ENCODE results near the gene CUBN.

The CUBN gene

GRCh38 chr10:16812676-16813075 is 316.9 kb downstream of the CUBN start:
- Histone ChIP-seq H3K27me3 (no peaks in the 10 kb centered on the region), H3K4me3 (no peak overlapping the region), H3K36me3 (no peaks in the 10 kb centered on the region), H3K4me1 (peaks cover 4 to 52% (median 23%) of the 10 kb centered on the region in 4 donors), H3K27ac (no peak overlapping the region), H3K9me3 (no peaks in the 10 kb centered on the region)
- TF ChIP-seq, protein P1, sequence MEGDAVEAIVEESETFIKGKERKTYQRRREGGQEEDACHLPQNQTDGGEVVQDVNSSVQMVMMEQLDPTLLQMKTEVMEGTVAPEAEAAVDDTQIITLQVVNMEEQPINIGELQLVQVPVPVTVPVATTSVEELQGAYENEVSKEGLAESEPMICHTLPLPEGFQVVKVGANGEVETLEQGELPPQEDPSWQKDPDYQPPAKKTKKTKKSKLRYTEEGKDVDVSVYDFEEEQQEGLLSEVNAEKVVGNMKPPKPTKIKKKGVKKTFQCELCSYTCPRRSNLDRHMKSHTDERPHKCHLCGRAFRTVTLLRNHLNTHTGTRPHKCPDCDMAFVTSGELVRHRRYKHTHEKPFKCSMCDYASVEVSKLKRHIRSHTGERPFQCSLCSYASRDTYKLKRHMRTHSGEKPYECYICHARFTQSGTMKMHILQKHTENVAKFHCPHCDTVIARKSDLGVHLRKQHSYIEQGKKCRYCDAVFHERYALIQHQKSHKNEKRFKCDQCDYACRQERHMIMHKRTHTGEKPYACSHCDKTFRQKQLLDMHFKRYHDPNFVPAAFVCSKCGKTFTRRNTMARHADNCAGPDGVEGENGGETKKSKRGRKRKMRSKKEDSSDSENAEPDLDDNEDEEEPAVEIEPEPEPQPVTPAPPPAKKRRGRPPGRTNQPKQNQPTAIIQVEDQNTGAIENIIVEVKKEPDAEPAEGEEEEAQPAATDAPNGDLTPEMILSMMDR (IDR thresholded peaks at IDR 0.05), result no peak
- no peak for DNase-seq
- intact Hi-C loops (cut with DNase I; ENCODE audit: low total_unique reads), result no loop called here

GRCh38 chr10:16811765-16812164 is 317.8 kb downstream of the CUBN start:
- Histone ChIP-seq H3K27me3 (no peaks in the 10 kb centered on the region), H3K4me3 (no peak overlapping the region), H3K27ac (no peak overlapping the region), H3K4me1 (peaks cover 0 to 52% (median 23%) of the 10 kb centered on the region in 4 donors), H3K9me3 (no peaks in the 10 kb centered on the region), H3K36me3 (peaks cover 0 to 4% (median 0%) of the 10 kb centered on the region in 3 donors)
- DNase-seq, result no peak
- intact Hi-C loops (cut with DNase I; ENCODE audit: low total_unique reads), result no loop called here
- TF ChIP-seq, protein P1 (IDR thresholded peaks at IDR 0.05), result no peak

DNA sequence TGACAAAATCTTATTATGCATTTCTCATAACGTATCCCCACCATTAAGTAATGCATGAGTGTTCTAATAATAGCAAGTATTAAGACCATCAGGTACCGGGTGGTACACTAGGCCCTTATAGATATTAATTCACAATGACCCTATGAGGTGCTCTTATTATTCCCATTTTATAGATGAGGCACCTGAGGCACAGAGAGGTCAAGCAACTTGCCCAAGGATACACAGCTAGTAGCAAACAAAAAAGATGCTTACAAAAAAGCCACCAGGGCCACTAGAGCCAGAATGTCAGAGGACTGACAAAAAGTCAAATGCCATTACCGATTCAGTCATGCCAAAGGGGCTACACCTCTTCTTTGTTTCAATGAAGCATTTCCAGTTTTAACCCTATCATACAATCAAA is 318.3 kb downstream of the CUBN start:
- intact Hi-C loops (cut with DNase I; ENCODE audit: low total_unique reads), result no loop called here
- Histone ChIP-seq H3K36me3 (peaks cover 0 to 6% (median 0%) of the 10 kb centered on the region in 3 donors), H3K27ac (no peak overlapping the region), H3K4me3 (no peak overlapping the region), H3K4me1 (peaks cover 0 to 48% (median 20%) of the 10 kb centered on the region in 4 donors), H3K9me3 (no peaks in the 10 kb centered on the region), H3K27me3 (no peaks in the 10 kb centered on the region)
- DNase-seq, result no peak
- TF ChIP-seq, protein P1 (IDR thresholded peaks at IDR 0.05), result no peak

DNA sequence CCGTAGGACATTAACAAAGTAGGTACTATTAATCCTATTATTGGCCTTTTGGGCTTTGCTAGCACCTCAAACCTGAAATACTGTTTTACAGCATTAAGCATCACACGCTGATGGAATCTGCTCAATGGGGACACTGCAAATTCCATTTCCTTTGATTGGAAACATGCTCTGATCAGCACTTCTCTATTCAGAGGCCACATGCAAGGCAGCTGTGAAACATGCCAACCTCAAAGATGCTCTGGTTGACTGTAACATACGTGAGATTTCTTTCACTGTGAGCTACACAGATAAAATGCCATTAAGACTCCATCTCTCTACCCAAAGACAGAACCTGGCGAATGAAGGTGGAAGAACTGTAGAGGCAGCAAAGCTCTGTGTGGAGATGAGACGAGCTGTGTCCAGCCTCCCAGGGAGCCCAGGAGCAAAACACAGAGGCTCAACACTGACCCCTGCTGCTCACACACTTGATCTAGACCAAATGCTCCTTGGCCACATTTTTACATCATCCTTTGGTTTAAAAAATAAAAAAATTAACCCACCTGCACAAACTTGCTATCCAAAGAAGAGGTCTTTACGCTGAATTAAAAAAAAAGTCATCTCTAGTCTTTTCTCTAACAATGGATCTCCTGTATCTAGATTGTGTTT is 320.4 kb downstream of the CUBN start:
- Histone ChIP-seq H3K27me3 (no peaks in the 10 kb centered on the region), H3K4me3 (no peak overlapping the region), H3K36me3 (peaks cover 0 to 6% (median 0%) of the 10 kb centered on the region in 3 donors), H3K4me1 (peaks cover 0 to 32% (median 2%) of the 10 kb centered on the region in 4 donors), H3K9me3 (no peaks in the 10 kb centered on the region), H3K27ac (no peak overlapping the region)
- TF ChIP-seq, protein P1 (IDR thresholded peaks at IDR 0.05), result peak; percentile 33 to 45
- intact Hi-C loops (cut with DNase I; ENCODE audit: low total_unique reads), result no loop called here
- DNase-seq, result no peak

DNA sequence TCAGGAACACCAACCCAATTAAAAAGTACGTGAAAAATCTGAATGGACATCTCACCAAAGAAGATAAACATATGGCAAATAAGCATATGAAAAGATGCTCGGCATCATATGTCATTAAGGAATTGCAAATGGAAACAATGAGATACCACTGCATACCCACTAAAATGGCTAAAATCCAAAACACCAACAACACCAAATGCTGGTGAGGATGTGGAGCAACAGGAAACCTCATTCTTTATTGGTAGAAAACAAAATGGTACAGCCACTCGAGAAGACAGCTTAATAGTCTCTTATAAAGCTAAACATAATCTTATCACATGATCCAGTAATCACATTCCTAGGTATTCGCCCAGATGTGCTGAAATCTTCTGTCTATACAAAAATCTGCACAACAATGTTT is 325.5 kb downstream of the CUBN start:
- peaks cover 0 to 12% (median 3%) of the 10 kb centered on the region in 4 donors for H3K4me1 ChIP-seq
- H3K27ac ChIP-seq, result no peak overlapping the region
- TF ChIP-seq, protein P1 (IDR thresholded peaks at IDR 0.05), result no peak
- H3K36me3 ChIP-seq, result peaks cover 0 to 6% (median 0%) of the 10 kb centered on the region in 3 donors
- DNase-seq, result no peak
- H3K4me3 ChIP-seq, result no peak overlapping the region
- no peaks in the 10 kb centered on the region for H3K27me3 ChIP-seq
- no peaks in the 10 kb centered on the region for H3K9me3 ChIP-seq
- intact Hi-C loops (cut with DNase I; ENCODE audit: low total_unique reads), result no loop called here
